Ovary (tissue), 9 donors: ENCODE data around the gene FBXO42. TPM values are rescaled to one million over a fixed set of nuclear protein-coding genes. Genes with fewer than 3 reads are reported as not detected.

Experiments
- DNase-seq, 5 donors: peaks; one replicate each; pipeline ENCODE4 v3.0.0-alpha.2; 2019 to 2020
- H3K27ac ChIP-seq, 2 donors: fragments of 200-600 bp; one replicate each; pipeline versions ENCODE4 v1.5.1 to v1.8.0; 2019 to 2022
- H3K27me3 ChIP-seq: fragments of 200-600 bp; one replicate; pipeline ENCODE4 v1.8.0; 2022
- H3K36me3 ChIP-seq: fragments of 200-600 bp; sonication (generic); one replicate; pipeline ENCODE4 v1.5.1; 2019
- H3K4me1 ChIP-seq: one replicate; pipeline ENCODE4 v1.8.1; 2013; ENCODE audit warnings: mild to moderate bottlenecking, moderate library complexity; ENCODE audit not compliant: insufficient read depth
- H3K4me3 ChIP-seq: fragments of 200-600 bp; sonication (generic); one replicate; pipeline ENCODE4 v1.5.1; 2017
- H3K9me3 ChIP-seq, 2 donors: fragments of 200-600 bp in 1 of 2; sonication (generic) in 1 of 2; one replicate each; pipeline versions ENCODE4 v1.5.1 to v1.8.1; 2013 to 2019; ENCODE audit warnings: mild to moderate bottlenecking in 1 of 2, moderate library complexity in 1 of 2
- EP300 ChIP-seq: sonication (generic); formaldehyde crosslinking; IDR thresholded peaks from one replicate; pipeline ENCODE4 v1.6.1; 2017; ENCODE audit warnings: antibody characterized with exemption
- POLR2A ChIP-seq: fragments of 450-650 bp; IDR thresholded peaks from one replicate; pipeline ENCODE4 v1.6.1; 2017; ENCODE audit warnings: antibody characterized with exemption, mild to moderate bottlenecking, moderate library complexity
- WGBS, 3 donors: extraction: QIAGEN DNeasy Blood & Tissue Kit in 1 of 3; methylation state at CpG; one replicate each; pipeline versions ENCODE4 v1.1.5 to v1.1.7; 2013 to 2017; 5-methylcytosine and 5-hydroxymethylcytosine counted together
- intact Hi-C, 4 donors: fragments of 100-400 bp; cut with DNase I; formaldehyde crosslinking; loops; one replicate each; pipeline versions ENCODE4 v1.11.0 to v1.15.1; 2022 to 2023
- polyA plus RNA-seq, 2 donors: library from polyadenylated mRNA; stranded (reverse); fragments of 200-250 nt in 1 of 2; fragments of 350-450 nt in 1 of 2; fragmentation: Illumina TruSeq in 1 of 2; extraction: RNeasy Lipid Tissue Mini Kit (QIAGEN cat#74804) in 1 of 2; gene quantifications; one replicate each; pipeline ENCODE4 v1.2.3, GENCODE V29; 2013 to 2014
- total RNA-seq, 7 donors: library from RNA; depleted of rRNA in 2 of 7; stranded (reverse); fragments of >200 nt in 2 of 7; fragmentation: NEBNext Ultra II Directional in 3 of 7; extraction: Animal tissue kit (Norgen Biotek cat#: 25700) in 3 of 7; gene quantifications; one replicate each; pipeline versions ENCODE4 v1.1.0 to v1.2.4, GENCODE V29; 2016 to 2023
- TF ChIP-seq, protein P1 (sequence below), 3 donors: fragments of 450-650 bp in 2 of 3; fragments of 200-600 bp in 1 of 3; IDR thresholded peaks; one replicate each; pipeline versions ENCODE4 v1.5.1 to v1.8.0; 2016 to 2022; ENCODE audit warnings: antibody characterized with exemption in 3 of 3, mild to moderate bottlenecking in 1 of 3
- donor health status: DM: no; HTN: no; CAD: no; lungs with moderate emphysema.
- donor health status: DM: no; HTN: no; CAD: no.
- donor health status: Bipolar disorder and iron deficiency.
- donor health status: DM: yes; HTN: yes; CAD: no.
- donor health status: DM: no; HTN: no; CAD: no.
- donor health status: DM: yes; HTN: yes; CAD: no.

Gene FBXO42
- total and polyA plus RNA-seq, 9 donors, result 16.0 to 35.3 (median 21.9) TPM

GRCh38 chr1:16239972-16240491 lies 112.2 kb downstream of the FBXO42 start:
- Histone ChIP-seq H3K9me3 (no peaks in the 10 kb centered on the region), H3K4me3 (no peak overlapping the region), H3K36me3 (no peaks in the 10 kb centered on the region), H3K27ac (no peak overlapping the region), H3K4me1 (peaks cover 10% of the 10 kb centered on the region), H3K27me3 (no peaks in the 10 kb centered on the region)
- WGBS, 3 donors, result 83 to 94% (median 87%) methylated on average over 2 of the region's 2 CpGs
- intact Hi-C loops, result loop anchor here in 2 of 4 donors (5.0 to 10.0 kb wide), 3 partner anchors 38 to 122 kb away; partner anchors contain the start of gene FBXO42 (in 1 of the 2)
- TF ChIP-seq POLR2A, result no peak
- TF ChIP-seq EP300, result no peak
- TF ChIP-seq, protein P1, sequence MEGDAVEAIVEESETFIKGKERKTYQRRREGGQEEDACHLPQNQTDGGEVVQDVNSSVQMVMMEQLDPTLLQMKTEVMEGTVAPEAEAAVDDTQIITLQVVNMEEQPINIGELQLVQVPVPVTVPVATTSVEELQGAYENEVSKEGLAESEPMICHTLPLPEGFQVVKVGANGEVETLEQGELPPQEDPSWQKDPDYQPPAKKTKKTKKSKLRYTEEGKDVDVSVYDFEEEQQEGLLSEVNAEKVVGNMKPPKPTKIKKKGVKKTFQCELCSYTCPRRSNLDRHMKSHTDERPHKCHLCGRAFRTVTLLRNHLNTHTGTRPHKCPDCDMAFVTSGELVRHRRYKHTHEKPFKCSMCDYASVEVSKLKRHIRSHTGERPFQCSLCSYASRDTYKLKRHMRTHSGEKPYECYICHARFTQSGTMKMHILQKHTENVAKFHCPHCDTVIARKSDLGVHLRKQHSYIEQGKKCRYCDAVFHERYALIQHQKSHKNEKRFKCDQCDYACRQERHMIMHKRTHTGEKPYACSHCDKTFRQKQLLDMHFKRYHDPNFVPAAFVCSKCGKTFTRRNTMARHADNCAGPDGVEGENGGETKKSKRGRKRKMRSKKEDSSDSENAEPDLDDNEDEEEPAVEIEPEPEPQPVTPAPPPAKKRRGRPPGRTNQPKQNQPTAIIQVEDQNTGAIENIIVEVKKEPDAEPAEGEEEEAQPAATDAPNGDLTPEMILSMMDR (IDR thresholded peaks at IDR 0.05), result no peak
- no peak for DNase-seq

GRCh38 chr1:16237343-16237830 lies 114.9 kb downstream of the FBXO42 start:
- H3K9me3 ChIP-seq, result no peaks in the 10 kb centered on the region
- H3K27ac ChIP-seq, result peak overlapping the region; percentile 68 to 74
- H3K36me3 ChIP-seq, result no peaks in the 10 kb centered on the region
- H3K4me3 ChIP-seq, result peak overlapping the region; percentile 50
- peaks cover 5% of the 10 kb centered on the region for H3K4me1 ChIP-seq
- WGBS, 3 donors, result 17 to 22% (median 19%) methylated on average over 6 of the region's 6 CpGs
- DNase-seq, result no peak
- intact Hi-C loops, result no loop called here
- H3K27me3 ChIP-seq, result no peaks in the 10 kb centered on the region
- TF ChIP-seq, protein P1 (IDR thresholded peaks at IDR 0.05), result no peak
- TF ChIP-seq EP300, result no peak
- TF ChIP-seq POLR2A, result no peak

GRCh38 chr1:16236511-16237342 lies 115.6 kb downstream of the FBXO42 start, which contains the start of gene CPLANE2:
Gene CPLANE2, minus strand, starts transcription at chr1:16237183. Its CDS starts 441 bp downstream, at chr1:16236742.
- TF ChIP-seq POLR2A (peak; percentile 87), EP300 (no peak)
- TF ChIP-seq, protein P1 (IDR thresholded peaks at IDR 0.05), result peak in 1 of 3 donors; percentile 14
- DNase-seq, result peak; percentile 95 to 97 (median 96)
- Histone ChIP-seq H3K4me1 (peaks cover 5% of the 10 kb centered on the region), H3K9me3 (no peaks in the 10 kb centered on the region), H3K27ac (peak within 1 kb of the TSS; percentile 68 to 74), H3K36me3 (no peaks in the 10 kb centered on the region), H3K27me3 (no peaks in the 10 kb centered on the region), H3K4me3 (peak within 1 kb of the TSS; percentile 50)
- WGBS, 3 donors, result 1 to 2% (median 1%) methylated on average over 46 to 57 of the region's 57 CpGs
- intact Hi-C loops, result no loop called here

GRCh38 chr1:16235944-16236510 lies 116.3 kb downstream of the FBXO42 start:
- H3K36me3 ChIP-seq, result no peaks in the 10 kb centered on the region
- no peaks in the 10 kb centered on the region for H3K27me3 ChIP-seq
- peak overlapping the region; percentile 68 to 74 for H3K27ac ChIP-seq
- DNase-seq, result peak in 1 of 5 donors; percentile 32
- peak overlapping the region; percentile 50 for H3K4me3 ChIP-seq
- 35 to 47% (median 44%) methylated on average over 6 of the region's 6 CpGs for WGBS, 3 donors
- intact Hi-C loops, result no loop called here
- peaks cover 5% of the 10 kb centered on the region for H3K4me1 ChIP-seq
- H3K9me3 ChIP-seq, result no peaks in the 10 kb centered on the region
- TF ChIP-seq, protein P1 (IDR thresholded peaks at IDR 0.05), result no peak
- TF ChIP-seq EP300 (no peak), POLR2A (no peak)
